WTC11 (cell line): Measurements from ENCODE around the gene SMYD3. TPM values are rescaled to one million over a fixed set of nuclear protein-coding genes. Genes with fewer than 3 reads are reported as not detected.

Experiments
- ATAC-seq: fragments of 200-7000 bp; cut with Tn5 transposase; 2 replicates; pipeline ENCODE4 v1.10.0; 2021; ENCODE audit warnings: mild to moderate bottlenecking, moderate library complexity
- CTCF ChIA-PET: fragments of 300-600 bp; sonication (Branson Sonifier 250); formaldehyde crosslinking; loops from one replicate; lab custom pipeline; 2021; ENCODE audit warnings: antibody characterized with exemption; lab: Charles Lee
- POLR2A ChIA-PET: fragments of 350-600 bp; sonication (Branson Sonifier 250); formaldehyde crosslinking; loops from one replicate; lab custom pipeline; 2021; ENCODE audit warnings: antibody characterized with exemption; lab: Charles Lee
- DNase-seq: peaks from one replicate; pipeline ENCODE4 v3.0.0; 2021; ENCODE audit warnings: low spot score
- H3K27ac Mint-ChIP-seq: 2 replicates; pipeline ENCODE4 v1.8.0; 2021; ENCODE audit warnings: mixed read lengths
- H3K27me3 Mint-ChIP-seq: 2 replicates; pipeline ENCODE4 v1.8.0; 2021; ENCODE audit warnings: low read depth, mild to moderate bottlenecking, moderate library complexity, mixed read lengths
- H3K36me3 Mint-ChIP-seq: 2 replicates; pipeline ENCODE4 v1.8.0; 2021; ENCODE audit warnings: mixed read lengths
- H3K4me1 Mint-ChIP-seq: 2 replicates; pipeline ENCODE4 v1.8.0; 2022; ENCODE audit warnings: mixed read lengths
- H3K4me3 Mint-ChIP-seq: 2 replicates; pipeline ENCODE4 v1.8.0; 2021; ENCODE audit warnings: mild to moderate bottlenecking, moderate library complexity, mixed read lengths
- H3K9me3 Mint-ChIP-seq: 2 replicates; pipeline ENCODE4 v1.8.0; 2021; ENCODE audit warnings: mixed read lengths
- FOXJ3 ChIP-seq: sonication (generic); formaldehyde crosslinking; IDR thresholded peaks from 2 replicates; pipeline ENCODE4 v1.9.0; 2021; ENCODE audit warnings: missing genetic modification reagents, mild to moderate bottlenecking, borderline replicate concordance
- GRHL2 ChIP-seq: fragments of 250-450 bp; sonication (Bioruptor Pico); IDR thresholded peaks from 2 replicates; pipeline ENCODE4 v1.8.0; 2022; ENCODE audit warnings: mild to moderate bottlenecking, moderate library complexity; ENCODE audit not compliant: insufficient replicate concordance, severe bottlenecking
- GTF2I ChIP-seq: fragments of 250-450 bp; sonication (Bioruptor Pico); conservative IDR thresholded peaks from 2 replicates; pipeline ENCODE4 v1.4.0; 2021; ENCODE audit warnings: mild to moderate bottlenecking
- IRF2 ChIP-seq: sonication (generic); formaldehyde crosslinking; IDR thresholded peaks from 2 replicates; pipeline ENCODE4 v1.8.0; 2022; ENCODE audit warnings: low read depth, missing genetic modification reagents, borderline replicate concordance
- JAZF1 ChIP-seq: fragments of 250-450 bp; sonication (Bioruptor Pico); IDR thresholded peaks from 2 replicates; pipeline ENCODE4 v1.9.0; 2021; ENCODE audit warnings: moderate library complexity, mild to moderate bottlenecking, inconsistent platforms
- KAT7 ChIP-seq: sonication (generic); formaldehyde crosslinking; IDR thresholded peaks from 2 replicates; pipeline ENCODE4 v1.8.1; 2023; ENCODE audit warnings: missing genetic modification reagents, mild to moderate bottlenecking, borderline replicate concordance
- NFATC4 ChIP-seq: fragments of 250-450 bp; sonication (Bioruptor Pico); IDR thresholded peaks from 2 replicates; pipeline ENCODE4 v1.9.0; 2021; ENCODE audit warnings: mild to moderate bottlenecking
- NFE2L1 ChIP-seq: sonication (generic); formaldehyde crosslinking; IDR thresholded peaks from 2 replicates; pipeline ENCODE4 v1.8.1; 2023; ENCODE audit warnings: missing genetic modification reagents
- NR3C1 ChIP-seq: sonication (generic); formaldehyde crosslinking; conservative IDR thresholded peaks from 2 replicates; pipeline ENCODE4 v1.8.1; 2023; ENCODE audit warnings: low read depth, mild to moderate bottlenecking, missing genetic modification reagents
- SOX15 ChIP-seq: fragments of 250-450 bp; sonication (Bioruptor Pico); IDR thresholded peaks from 2 replicates; pipeline ENCODE4 v1.9.0; 2021; ENCODE audit warnings: mild to moderate bottlenecking
- ZNF219 ChIP-seq: sonication (generic); formaldehyde crosslinking; IDR thresholded peaks from 2 replicates; pipeline ENCODE4 v1.8.0; 2023; ENCODE audit warnings: missing genetic modification reagents, mild to moderate bottlenecking, borderline replicate concordance
- ZNF232 ChIP-seq: sonication (generic); formaldehyde crosslinking; IDR thresholded peaks from 2 replicates; pipeline ENCODE4 v1.8.0; 2022; ENCODE audit warnings: mild to moderate bottlenecking, missing genetic modification reagents
- ZNF263 ChIP-seq: sonication (generic); formaldehyde crosslinking; IDR thresholded peaks from 2 replicates; pipeline ENCODE4 v1.8.1; 2022; ENCODE audit warnings: low read depth, mild to moderate bottlenecking, moderate library complexity, missing genetic modification reagents
- ZNF671 ChIP-seq: fragments of 250-450 bp; sonication (Bioruptor Pico); IDR thresholded peaks from 2 replicates; pipeline ENCODE4 v1.8.0; 2021; ENCODE audit warnings: mild to moderate bottlenecking
- total RNA-seq: library from RNA; stranded (reverse); gene quantifications from 3 replicates; pipeline ENCODE4 v1.2.3, GENCODE V29; 2021
- TF ChIP-seq, protein P1 (sequence below): sonication (generic); formaldehyde crosslinking; IDR thresholded peaks from 2 replicates; pipeline ENCODE4 v1.8.0; 2022; ENCODE audit warnings: mild to moderate bottlenecking, missing genetic modification reagents
- TF ChIP-seq, protein P2 (sequence below): sonication (generic); formaldehyde crosslinking; IDR thresholded peaks from 2 replicates; pipeline ENCODE4 v1.8.1; 2023; ENCODE audit warnings: mild to moderate bottlenecking, missing genetic modification reagents
- TF ChIP-seq, protein P3 (sequence below): fragments of 200-600 bp; IDR thresholded peaks from 2 replicates; pipeline ENCODE4 v1.8.0; 2022; ENCODE audit warnings: antibody characterized with exemption
- TF ChIP-seq, protein P4 (sequence below): sonication (generic); formaldehyde crosslinking; conservative IDR thresholded peaks from 2 replicates; pipeline ENCODE4 v1.8.1; 2023; ENCODE audit warnings: mild to moderate bottlenecking, low read depth, missing genetic modification reagents, moderate library complexity
- TF ChIP-seq, protein P5 (sequence below): fragments of 250-450 bp; sonication (Bioruptor Pico); IDR thresholded peaks from 2 replicates; pipeline ENCODE4 v1.9.0; 2021; ENCODE audit warnings: mild to moderate bottlenecking, borderline replicate concordance
- TF ChIP-seq, protein P6 (sequence below): sonication (generic); formaldehyde crosslinking; IDR thresholded peaks from 2 replicates; pipeline ENCODE4 v1.8.1; 2023; ENCODE audit warnings: mild to moderate bottlenecking, moderate library complexity, missing genetic modification reagents

SMYD3 gene
- total RNA-seq, 1 experiment from 2014 or later, result 21.4 TPM

DNA sequence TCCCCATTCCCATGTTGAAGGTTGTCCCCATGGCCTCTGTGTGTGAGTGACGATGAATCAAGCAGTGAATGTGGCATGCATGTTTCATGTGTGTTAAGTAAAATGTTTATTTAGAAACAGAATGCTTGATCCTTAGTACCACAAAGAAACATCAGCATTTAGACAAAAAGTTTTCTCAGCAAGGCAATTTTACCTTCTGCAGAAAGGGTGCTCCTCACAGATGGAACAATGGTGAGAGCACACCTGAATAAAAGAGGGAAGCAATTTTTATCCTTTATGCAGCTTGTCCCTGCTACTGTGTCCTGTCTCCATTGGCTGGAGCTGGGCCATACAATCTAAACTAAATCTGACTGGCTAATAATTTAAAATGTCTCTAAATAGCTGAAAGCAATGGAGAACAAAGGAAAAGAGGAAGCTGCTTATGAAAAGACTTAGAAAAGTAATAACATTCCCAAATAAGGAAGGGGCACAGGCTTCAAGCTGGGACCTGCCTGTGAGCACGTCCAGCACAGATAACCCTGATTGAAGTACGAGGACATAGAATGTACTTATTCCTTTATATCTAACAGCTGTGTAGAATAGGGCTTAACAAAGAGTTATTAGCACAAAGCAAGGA lies 8.4 kb upstream of the SMYD3 start (continued):
- TF ChIP-seq, protein P1, sequence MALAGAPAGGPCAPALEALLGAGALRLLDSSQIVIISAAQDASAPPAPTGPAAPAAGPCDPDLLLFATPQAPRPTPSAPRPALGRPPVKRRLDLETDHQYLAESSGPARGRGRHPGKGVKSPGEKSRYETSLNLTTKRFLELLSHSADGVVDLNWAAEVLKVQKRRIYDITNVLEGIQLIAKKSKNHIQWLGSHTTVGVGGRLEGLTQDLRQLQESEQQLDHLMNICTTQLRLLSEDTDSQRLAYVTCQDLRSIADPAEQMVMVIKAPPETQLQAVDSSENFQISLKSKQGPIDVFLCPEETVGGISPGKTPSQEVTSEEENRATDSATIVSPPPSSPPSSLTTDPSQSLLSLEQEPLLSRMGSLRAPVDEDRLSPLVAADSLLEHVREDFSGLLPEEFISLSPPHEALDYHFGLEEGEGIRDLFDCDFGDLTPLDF, result no peak
- TF ChIP-seq, protein P2, sequence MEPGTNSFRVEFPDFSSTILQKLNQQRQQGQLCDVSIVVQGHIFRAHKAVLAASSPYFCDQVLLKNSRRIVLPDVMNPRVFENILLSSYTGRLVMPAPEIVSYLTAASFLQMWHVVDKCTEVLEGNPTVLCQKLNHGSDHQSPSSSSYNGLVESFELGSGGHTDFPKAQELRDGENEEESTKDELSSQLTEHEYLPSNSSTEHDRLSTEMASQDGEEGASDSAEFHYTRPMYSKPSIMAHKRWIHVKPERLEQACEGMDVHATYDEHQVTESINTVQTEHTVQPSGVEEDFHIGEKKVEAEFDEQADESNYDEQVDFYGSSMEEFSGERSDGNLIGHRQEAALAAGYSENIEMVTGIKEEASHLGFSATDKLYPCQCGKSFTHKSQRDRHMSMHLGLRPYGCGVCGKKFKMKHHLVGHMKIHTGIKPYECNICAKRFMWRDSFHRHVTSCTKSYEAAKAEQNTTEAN, result no peak
- no peak for TF ChIP-seq ZNF671 (CRISPR knock-in tag)
- no peak for TF ChIP-seq NR3C1 (CRISPR knock-in tag)
- TF ChIP-seq, all 79 proteins: peak for 0

DNA sequence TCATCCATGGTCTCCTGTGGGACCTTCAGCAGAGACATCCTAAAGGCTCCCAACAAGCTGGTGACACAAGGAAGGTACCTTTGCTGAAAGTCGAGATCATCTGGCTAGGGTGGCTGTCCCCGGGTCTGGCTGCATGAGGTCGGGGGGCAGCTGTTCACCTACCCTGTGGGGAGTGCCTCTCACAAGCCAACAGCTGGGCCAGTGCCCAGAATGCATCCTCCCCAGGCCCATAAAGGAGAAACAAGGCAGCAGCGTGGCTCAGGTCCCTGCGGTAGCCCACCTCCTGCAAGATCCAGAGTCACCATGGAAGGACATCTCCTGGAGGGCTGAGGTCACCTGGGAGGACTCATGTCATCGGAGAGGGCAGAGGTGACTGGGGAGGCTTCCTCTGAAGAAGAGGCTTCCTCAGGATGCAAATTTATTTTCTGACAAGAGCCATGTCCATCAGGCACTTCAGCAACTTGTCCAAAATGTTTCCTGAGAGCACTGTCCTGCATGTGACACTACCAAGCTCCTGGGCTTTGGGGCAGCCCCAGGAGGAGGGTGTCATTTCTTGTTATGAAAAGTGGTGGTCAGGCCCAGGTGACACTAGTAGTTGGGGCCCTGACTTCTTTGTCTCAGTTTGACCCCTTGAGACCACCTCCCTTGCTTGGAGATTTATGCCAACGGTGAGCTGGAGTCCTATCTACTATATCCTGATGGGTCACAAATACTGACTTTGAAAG lies 6.7 kb upstream of the SMYD3 start:
- peaks cover 13% of the 10 kb centered on the region for H3K36me3 Mint-ChIP-seq
- H3K4me3 Mint-ChIP-seq, result no peak overlapping the region
- no peak overlapping the region for H3K27ac Mint-ChIP-seq
- no peaks in the 10 kb centered on the region for H3K4me1 Mint-ChIP-seq
- peaks cover 5% of the 10 kb centered on the region for H3K27me3 Mint-ChIP-seq
- peaks cover 34% of the 10 kb centered on the region for H3K9me3 Mint-ChIP-seq
- ATAC-seq, result no peak
- POLR2A ChIA-PET, result no interaction called here
- DNase-seq, result no peak
- CTCF ChIA-PET, result no interaction called here
- TF ChIP-seq GTF2I (no peak), ZNF232 (CRISPR knock-in tag) (no peak), ZNF263 (CRISPR knock-in tag) (no peak), NFATC4 (CRISPR knock-in tag) (no peak), IRF2 (no peak), JAZF1 (CRISPR knock-in tag) (no peak), KAT7 (CRISPR knock-in tag) (no peak), ZNF219 (no peak), NFE2L1 (no peak), SOX15 (no peak), GRHL2 (CRISPR knock-in tag) (no peak), FOXJ3 (CRISPR knock-in tag) (no peak)
- TF ChIP-seq, protein P3, sequence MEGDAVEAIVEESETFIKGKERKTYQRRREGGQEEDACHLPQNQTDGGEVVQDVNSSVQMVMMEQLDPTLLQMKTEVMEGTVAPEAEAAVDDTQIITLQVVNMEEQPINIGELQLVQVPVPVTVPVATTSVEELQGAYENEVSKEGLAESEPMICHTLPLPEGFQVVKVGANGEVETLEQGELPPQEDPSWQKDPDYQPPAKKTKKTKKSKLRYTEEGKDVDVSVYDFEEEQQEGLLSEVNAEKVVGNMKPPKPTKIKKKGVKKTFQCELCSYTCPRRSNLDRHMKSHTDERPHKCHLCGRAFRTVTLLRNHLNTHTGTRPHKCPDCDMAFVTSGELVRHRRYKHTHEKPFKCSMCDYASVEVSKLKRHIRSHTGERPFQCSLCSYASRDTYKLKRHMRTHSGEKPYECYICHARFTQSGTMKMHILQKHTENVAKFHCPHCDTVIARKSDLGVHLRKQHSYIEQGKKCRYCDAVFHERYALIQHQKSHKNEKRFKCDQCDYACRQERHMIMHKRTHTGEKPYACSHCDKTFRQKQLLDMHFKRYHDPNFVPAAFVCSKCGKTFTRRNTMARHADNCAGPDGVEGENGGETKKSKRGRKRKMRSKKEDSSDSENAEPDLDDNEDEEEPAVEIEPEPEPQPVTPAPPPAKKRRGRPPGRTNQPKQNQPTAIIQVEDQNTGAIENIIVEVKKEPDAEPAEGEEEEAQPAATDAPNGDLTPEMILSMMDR, result no peak
- TF ChIP-seq, protein P4, sequence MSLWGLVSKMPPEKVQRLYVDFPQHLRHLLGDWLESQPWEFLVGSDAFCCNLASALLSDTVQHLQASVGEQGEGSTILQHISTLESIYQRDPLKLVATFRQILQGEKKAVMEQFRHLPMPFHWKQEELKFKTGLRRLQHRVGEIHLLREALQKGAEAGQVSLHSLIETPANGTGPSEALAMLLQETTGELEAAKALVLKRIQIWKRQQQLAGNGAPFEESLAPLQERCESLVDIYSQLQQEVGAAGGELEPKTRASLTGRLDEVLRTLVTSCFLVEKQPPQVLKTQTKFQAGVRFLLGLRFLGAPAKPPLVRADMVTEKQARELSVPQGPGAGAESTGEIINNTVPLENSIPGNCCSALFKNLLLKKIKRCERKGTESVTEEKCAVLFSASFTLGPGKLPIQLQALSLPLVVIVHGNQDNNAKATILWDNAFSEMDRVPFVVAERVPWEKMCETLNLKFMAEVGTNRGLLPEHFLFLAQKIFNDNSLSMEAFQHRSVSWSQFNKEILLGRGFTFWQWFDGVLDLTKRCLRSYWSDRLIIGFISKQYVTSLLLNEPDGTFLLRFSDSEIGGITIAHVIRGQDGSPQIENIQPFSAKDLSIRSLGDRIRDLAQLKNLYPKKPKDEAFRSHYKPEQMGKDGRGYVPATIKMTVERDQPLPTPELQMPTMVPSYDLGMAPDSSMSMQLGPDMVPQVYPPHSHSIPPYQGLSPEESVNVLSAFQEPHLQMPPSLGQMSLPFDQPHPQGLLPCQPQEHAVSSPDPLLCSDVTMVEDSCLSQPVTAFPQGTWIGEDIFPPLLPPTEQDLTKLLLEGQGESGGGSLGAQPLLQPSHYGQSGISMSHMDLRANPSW (CRISPR knock-in tag), result no peak
- TF ChIP-seq, protein P1, result no peak
- TF ChIP-seq, protein P5, sequence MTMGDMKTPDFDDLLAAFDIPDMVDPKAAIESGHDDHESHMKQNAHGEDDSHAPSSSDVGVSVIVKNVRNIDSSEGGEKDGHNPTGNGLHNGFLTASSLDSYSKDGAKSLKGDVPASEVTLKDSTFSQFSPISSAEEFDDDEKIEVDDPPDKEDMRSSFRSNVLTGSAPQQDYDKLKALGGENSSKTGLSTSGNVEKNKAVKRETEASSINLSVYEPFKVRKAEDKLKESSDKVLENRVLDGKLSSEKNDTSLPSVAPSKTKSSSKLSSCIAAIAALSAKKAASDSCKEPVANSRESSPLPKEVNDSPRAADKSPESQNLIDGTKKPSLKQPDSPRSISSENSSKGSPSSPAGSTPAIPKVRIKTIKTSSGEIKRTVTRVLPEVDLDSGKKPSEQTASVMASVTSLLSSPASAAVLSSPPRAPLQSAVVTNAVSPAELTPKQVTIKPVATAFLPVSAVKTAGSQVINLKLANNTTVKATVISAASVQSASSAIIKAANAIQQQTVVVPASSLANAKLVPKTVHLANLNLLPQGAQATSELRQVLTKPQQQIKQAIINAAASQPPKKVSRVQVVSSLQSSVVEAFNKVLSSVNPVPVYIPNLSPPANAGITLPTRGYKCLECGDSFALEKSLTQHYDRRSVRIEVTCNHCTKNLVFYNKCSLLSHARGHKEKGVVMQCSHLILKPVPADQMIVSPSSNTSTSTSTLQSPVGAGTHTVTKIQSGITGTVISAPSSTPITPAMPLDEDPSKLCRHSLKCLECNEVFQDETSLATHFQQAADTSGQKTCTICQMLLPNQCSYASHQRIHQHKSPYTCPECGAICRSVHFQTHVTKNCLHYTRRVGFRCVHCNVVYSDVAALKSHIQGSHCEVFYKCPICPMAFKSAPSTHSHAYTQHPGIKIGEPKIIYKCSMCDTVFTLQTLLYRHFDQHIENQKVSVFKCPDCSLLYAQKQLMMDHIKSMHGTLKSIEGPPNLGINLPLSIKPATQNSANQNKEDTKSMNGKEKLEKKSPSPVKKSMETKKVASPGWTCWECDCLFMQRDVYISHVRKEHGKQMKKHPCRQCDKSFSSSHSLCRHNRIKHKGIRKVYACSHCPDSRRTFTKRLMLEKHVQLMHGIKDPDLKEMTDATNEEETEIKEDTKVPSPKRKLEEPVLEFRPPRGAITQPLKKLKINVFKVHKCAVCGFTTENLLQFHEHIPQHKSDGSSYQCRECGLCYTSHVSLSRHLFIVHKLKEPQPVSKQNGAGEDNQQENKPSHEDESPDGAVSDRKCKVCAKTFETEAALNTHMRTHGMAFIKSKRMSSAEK (CRISPR knock-in tag), result no peak
- TF ChIP-seq, protein P6, sequence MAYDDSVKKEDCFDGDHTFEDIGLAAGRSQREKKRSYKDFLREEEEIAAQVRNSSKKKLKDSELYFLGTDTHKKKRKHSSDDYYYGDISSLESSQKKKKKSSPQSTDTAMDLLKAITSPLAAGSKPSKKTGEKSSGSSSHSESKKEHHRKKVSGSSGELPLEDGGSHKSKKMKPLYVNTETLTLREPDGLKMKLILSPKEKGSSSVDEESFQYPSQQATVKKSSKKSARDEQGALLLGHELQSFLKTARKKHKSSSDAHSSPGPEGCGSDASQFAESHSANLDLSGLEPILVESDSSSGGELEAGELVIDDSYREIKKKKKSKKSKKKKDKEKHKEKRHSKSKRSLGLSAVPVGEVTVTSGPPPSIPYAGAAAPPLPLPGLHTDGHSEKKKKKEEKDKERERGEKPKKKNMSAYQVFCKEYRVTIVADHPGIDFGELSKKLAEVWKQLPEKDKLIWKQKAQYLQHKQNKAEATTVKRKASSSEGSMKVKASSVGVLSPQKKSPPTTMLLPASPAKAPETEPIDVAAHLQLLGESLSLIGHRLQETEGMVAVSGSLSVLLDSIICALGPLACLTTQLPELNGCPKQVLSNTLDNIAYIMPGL (CRISPR knock-in tag), result no peak
